HEK293 (cell line): ENCODE data around the gene FSTL5.

Experiments
- ATF2 ChIP-seq: fragments of 450-650 bp; formaldehyde crosslinking; IDR thresholded peaks from 2 replicates; pipeline ENCODE4 v1.5.1; 2016; ENCODE audit warnings: missing biosample characterization, missing genetic modification characterization, low read depth
- CTCF ChIP-seq: fragments of 450-650 bp; formaldehyde crosslinking; IDR thresholded peaks from 2 replicates; pipeline ENCODE4 v1.5.1; 2016; ENCODE audit warnings: missing biosample characterization, missing genetic modification characterization
- PATZ1 ChIP-seq: fragments of 450-650 bp; formaldehyde crosslinking; IDR thresholded peaks from 2 replicates; pipeline ENCODE4 v1.5.1; 2016; ENCODE audit warnings: missing biosample characterization, missing genetic modification characterization
- TCF7L2 ChIP-seq: IDR thresholded peaks from 2 replicates; pipeline ENCODE4 v1.6.1; 2011; ENCODE audit warnings: low read depth, mild to moderate bottlenecking, inconsistent platforms, low read length, moderate library complexity, borderline replicate concordance
- ZBTB11 ChIP-seq: fragments of 450-650 bp; formaldehyde crosslinking; conservative IDR thresholded peaks from 2 replicates; pipeline ENCODE4 v1.5.1; 2016; ENCODE audit warnings: low read depth, missing biosample characterization, missing genetic modification characterization
- ZNF157 ChIP-seq: fragments of 450-650 bp; formaldehyde crosslinking; IDR thresholded peaks from 2 replicates; pipeline ENCODE4 v1.5.1; 2016; ENCODE audit warnings: missing biosample characterization, missing genetic modification characterization
- ZNF311 ChIP-seq: fragments of 450-650 bp; formaldehyde crosslinking; IDR thresholded peaks from 2 replicates; pipeline ENCODE4 v1.5.1; 2017; ENCODE audit warnings: missing biosample characterization, missing genetic modification characterization, borderline replicate concordance
- ZNF530 ChIP-seq: fragments of 450-650 bp; formaldehyde crosslinking; IDR thresholded peaks from 2 replicates; pipeline ENCODE4 v1.5.1; 2016; ENCODE audit warnings: low read depth, missing biosample characterization, missing genetic modification characterization
- ZNF660 ChIP-seq: fragments of 450-650 bp; IDR thresholded peaks from 2 replicates; pipeline ENCODE4 v1.5.1; 2018; ENCODE audit warnings: missing biosample characterization, mild to moderate bottlenecking, missing genetic modification characterization
- ZNF670 ChIP-seq: fragments of 450-650 bp; formaldehyde crosslinking; IDR thresholded peaks from 2 replicates; pipeline ENCODE4 v1.5.1; 2016; ENCODE audit warnings: missing biosample characterization, missing genetic modification characterization, low read depth

GRCh38 chr4:161650812-161651211 lies 513.0 kb downstream of the FSTL5 start:
- TF ChIP-seq ZBTB11 (tag by site-specific recombination) (no peak), ZNF670 (tag by site-specific recombination) (no peak), CTCF (no peak), ATF2 (tag by site-specific recombination) (no peak), PATZ1 (tag by site-specific recombination) (no peak), TCF7L2 (no peak), ZNF311 (tag by site-specific recombination) (no peak), ZNF157 (tag by site-specific recombination) (no peak), ZNF530 (tag by site-specific recombination) (no peak), ZNF660 (no peak)
